Subcutaneous abdominal adipose tissue (tissue), 5 donors: ENCODE data around the gene NCKIPSD.

ENCODE experiments used
- H3K27ac ChIP-seq: one replicate; pipeline ENCODE4 v1.7.0; 2013; ENCODE audit warnings: low read depth, mild to moderate bottlenecking, inconsistent platforms, low read length, moderate library complexity
- H3K27me3 ChIP-seq, 5 donors: one replicate each; pipeline ENCODE4 v1.7.0; 2013; ENCODE audit warnings: low read length in 5 of 5, inconsistent platforms in 1 of 5; ENCODE audit not compliant: control insufficient read depth in 5 of 5, insufficient read depth in 4 of 5
- H3K36me3 ChIP-seq, 5 donors: one replicate each; pipeline ENCODE4 v1.7.0; 2013; ENCODE audit warnings: low read length in 5 of 5; ENCODE audit not compliant: control insufficient read depth in 5 of 5, insufficient read depth in 5 of 5
- H3K4me1 ChIP-seq, 5 donors: one replicate each; pipeline ENCODE4 v1.7.0; 2013; ENCODE audit warnings: low read length in 5 of 5, mild to moderate bottlenecking in 3 of 5, moderate library complexity in 1 of 5; ENCODE audit not compliant: control insufficient read depth in 5 of 5, insufficient read depth in 5 of 5
- H3K4me3 ChIP-seq, 5 donors: one replicate each; pipeline ENCODE4 v1.7.0; 2013; ENCODE audit warnings: low read length in 5 of 5, low read depth in 1 of 5
- H3K9ac ChIP-seq, 5 donors: one replicate each; pipeline ENCODE4 v1.7.0; 2013; ENCODE audit warnings: low read length in 5 of 5, mild to moderate bottlenecking in 4 of 5, moderate library complexity in 3 of 5
- H3K9me3 ChIP-seq, 5 donors: one replicate each; pipeline ENCODE4 v1.7.0; 2013; ENCODE audit warnings: low read length in 5 of 5; ENCODE audit not compliant: control insufficient read depth in 5 of 5
- donor health status: healthy.
- donor health status: healthy.
- donor health status: healthy.
- donor health status: healthy.
- donor health status: healthy.

NCKIPSD gene

GRCh38 chr3:48688032-48688736 lies 2.5 kb upstream of the NCKIPSD start:
- H3K36me3 ChIP-seq, result peaks cover 13 to 60% (median 56%) of the 10 kb centered on the region in 5 donors
- no peaks in the 10 kb centered on the region for H3K9me3 ChIP-seq
- no peak overlapping the region for H3K27ac ChIP-seq
- no peaks in the 10 kb centered on the region for H3K27me3 ChIP-seq
- H3K9ac ChIP-seq, result no peak overlapping the region
- no peak overlapping the region for H3K4me3 ChIP-seq
- H3K4me1 ChIP-seq, result peaks cover 5 to 34% (median 31%) of the 10 kb centered on the region in 5 donors

- no peak overlapping the region for H3K4me3 ChIP-seq
- peaks cover 5 to 37% (median 34%) of the 10 kb centered on the region in 5 donors for H3K4me1 ChIP-seq
- no peak overlapping the region for H3K27ac ChIP-seq
- H3K9ac ChIP-seq, result peak overlapping the region in 1 of 5 donors; percentile 38
- no peaks in the 10 kb centered on the region for H3K27me3 ChIP-seq
- H3K36me3 ChIP-seq, result peaks cover 6 to 56% (median 52%) of the 10 kb centered on the region in 5 donors
- no peaks in the 10 kb centered on the region for H3K9me3 ChIP-seq
Observed at GRCh38 chr3:48687220-48687678, 1.5 kb upstream of the NCKIPSD start.

DNA sequence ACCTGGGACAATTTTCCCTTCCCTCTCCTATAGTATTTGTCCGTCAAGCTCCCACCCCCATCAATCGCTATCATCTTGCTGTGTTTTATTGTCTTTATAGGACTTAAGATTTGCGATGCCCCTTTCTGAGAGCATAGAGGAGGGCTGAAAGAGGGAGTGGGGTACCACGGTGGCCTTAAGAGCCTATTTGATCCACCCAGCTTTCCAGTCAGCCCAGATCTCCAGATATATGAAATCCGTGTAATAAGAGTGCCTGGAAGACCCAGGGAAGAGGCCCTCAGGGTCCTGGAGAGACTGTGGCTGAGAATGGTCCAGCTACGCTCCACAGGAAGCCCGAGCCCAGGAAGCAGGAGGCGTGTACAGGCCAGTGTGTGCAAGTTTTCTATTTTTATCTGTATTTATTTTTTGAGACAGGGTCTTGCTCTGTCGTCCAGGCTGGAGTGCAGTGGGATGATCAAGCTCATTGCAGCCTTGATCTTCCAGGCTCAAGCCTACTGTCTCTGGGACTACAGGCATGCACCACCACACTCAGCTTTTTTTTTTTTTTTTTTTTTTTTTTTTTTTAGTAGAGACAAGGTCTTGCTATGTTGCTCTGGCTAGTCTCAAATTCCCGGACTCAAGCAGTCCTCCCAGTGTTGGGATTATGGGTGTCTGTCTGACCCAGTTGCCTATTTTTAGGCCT lies 964 bp upstream of the NCKIPSD start:
- no peak overlapping the region for H3K27ac ChIP-seq
- H3K4me1 ChIP-seq, result peaks cover 5 to 37% (median 34%) of the 10 kb centered on the region in 5 donors
- peak overlapping the region in 2 of 5 donors; percentile 87 to 98 for H3K4me3 ChIP-seq
- H3K9me3 ChIP-seq, result no peaks in the 10 kb centered on the region
- H3K9ac ChIP-seq, result peak overlapping the region in 4 of 5 donors; percentile 79 to 92 (median 85)
- peaks cover 6 to 56% (median 53%) of the 10 kb centered on the region in 5 donors for H3K36me3 ChIP-seq
- H3K27me3 ChIP-seq, result no peaks in the 10 kb centered on the region

- Histone ChIP-seq H3K9me3 (no peaks in the 10 kb centered on the region), H3K9ac (peak overlapping the region in 4 of 5 donors; percentile 84 to 92 (median 88)), H3K4me1 (peaks cover 5 to 37% (median 34%) of the 10 kb centered on the region in 5 donors), H3K4me3 (peak overlapping the region; percentile 79 to 98 (median 88)), H3K36me3 (peaks cover 3 to 59% (median 55%) of the 10 kb centered on the region in 5 donors), H3K27me3 (no peaks in the 10 kb centered on the region), H3K27ac (peak overlapping the region; percentile 37)
Observed at GRCh38 chr3:48685293-48685602, 467 bp downstream of the NCKIPSD start.

DNA sequence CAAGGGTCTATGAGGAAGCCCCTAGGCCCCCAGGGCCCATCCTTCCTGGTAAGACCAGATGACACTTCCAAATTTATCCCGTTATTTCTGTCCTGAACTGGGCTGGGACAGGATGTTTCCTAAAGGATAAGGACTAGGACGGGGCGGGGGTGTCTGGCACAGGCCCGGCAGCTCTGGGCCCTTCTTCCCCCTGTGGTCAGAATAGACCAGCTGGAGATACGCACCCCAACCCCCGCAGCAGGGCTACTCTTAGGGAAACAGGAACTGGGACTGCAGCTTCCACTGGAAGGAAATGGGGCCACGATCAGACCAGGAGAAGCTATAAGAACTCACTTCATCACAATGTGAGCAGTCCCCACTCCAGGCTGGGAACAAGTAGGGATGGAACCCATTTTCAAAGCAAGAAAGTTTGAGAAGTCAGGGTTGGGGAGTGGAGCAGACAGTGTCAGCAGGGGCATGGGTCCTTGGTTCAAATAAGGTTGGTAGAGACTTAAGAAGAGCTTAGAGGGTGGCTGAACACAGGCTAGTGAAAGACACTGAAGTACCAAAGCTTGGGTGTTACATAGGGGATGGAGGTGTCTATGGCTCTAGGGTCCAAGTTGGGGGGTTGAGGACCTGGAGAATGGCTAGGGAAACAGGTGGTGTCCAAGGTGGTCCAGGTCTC lies 1.1 kb downstream of the NCKIPSD start:
- H3K27me3 ChIP-seq, result no peaks in the 10 kb centered on the region
- no peaks in the 10 kb centered on the region for H3K9me3 ChIP-seq
- H3K4me3 ChIP-seq, result peak overlapping the region; percentile 53 to 98 (median 79)
- no peak overlapping the region for H3K27ac ChIP-seq
- peaks cover 5 to 37% (median 34%) of the 10 kb centered on the region in 5 donors for H3K4me1 ChIP-seq
- H3K9ac ChIP-seq, result peak overlapping the region; percentile 6 to 75 (median 60)
- peaks cover 0 to 59% (median 55%) of the 10 kb centered on the region in 5 donors for H3K36me3 ChIP-seq

DNA sequence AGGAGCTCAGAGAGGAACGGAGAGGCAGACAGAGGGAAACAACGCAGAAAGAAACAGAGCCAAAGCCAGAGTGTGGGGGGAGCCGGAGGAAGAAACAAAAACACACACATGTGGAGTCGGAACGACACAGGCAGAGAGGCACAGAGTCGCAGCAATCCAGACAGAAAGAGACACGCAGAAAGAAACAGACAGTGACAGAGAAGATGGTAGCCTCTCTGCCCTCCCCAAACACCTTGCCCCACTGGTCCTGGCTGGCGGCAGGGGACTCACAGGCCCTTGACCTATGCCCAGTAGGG lies 1.7 kb downstream of the NCKIPSD start:
- peak overlapping the region; percentile 32 to 98 (median 60) for H3K4me3 ChIP-seq
- H3K27me3 ChIP-seq, result no peaks in the 10 kb centered on the region
- H3K36me3 ChIP-seq, result peaks cover 0 to 59% (median 55%) of the 10 kb centered on the region in 5 donors
- H3K4me1 ChIP-seq, result peaks cover 5 to 37% (median 34%) of the 10 kb centered on the region in 5 donors
- peak overlapping the region; percentile 6 to 75 (median 60) for H3K9ac ChIP-seq
- no peak overlapping the region for H3K27ac ChIP-seq
- H3K9me3 ChIP-seq, result no peaks in the 10 kb centered on the region

GRCh38 chr3:48682786-48683185 lies 2.9 kb downstream of the NCKIPSD start:
- Histone ChIP-seq H3K4me1 (peaks cover 5 to 37% (median 34%) of the 10 kb centered on the region in 5 donors), H3K9me3 (no peaks in the 10 kb centered on the region), H3K9ac (no peak overlapping the region), H3K27ac (no peak overlapping the region), H3K36me3 (peaks cover 0 to 59% (median 55%) of the 10 kb centered on the region in 5 donors), H3K4me3 (no peak overlapping the region), H3K27me3 (no peaks in the 10 kb centered on the region)

GRCh38 chr3:48681974-48682610 lies 3.6 kb downstream of the NCKIPSD start:
- Histone ChIP-seq H3K27ac (no peak overlapping the region), H3K9me3 (no peaks in the 10 kb centered on the region), H3K9ac (no peak overlapping the region), H3K36me3 (peaks cover 0 to 57% (median 53%) of the 10 kb centered on the region in 5 donors), H3K4me3 (no peak overlapping the region), H3K4me1 (peaks cover 5 to 37% (median 34%) of the 10 kb centered on the region in 5 donors), H3K27me3 (no peaks in the 10 kb centered on the region)

- Histone ChIP-seq H3K27ac (no peak overlapping the region), H3K9me3 (no peaks in the 10 kb centered on the region), H3K36me3 (peaks cover 0 to 57% (median 54%) of the 10 kb centered on the region in 5 donors), H3K27me3 (no peaks in the 10 kb centered on the region), H3K4me1 (peaks cover 5 to 35% (median 31%) of the 10 kb centered on the region in 5 donors), H3K9ac (no peak overlapping the region), H3K4me3 (no peak overlapping the region)
Observed at GRCh38 chr3:48681541-48681880, 4.2 kb downstream of the NCKIPSD start.
